GM21529 (cell line): Measurements from ENCODE around the gene TGFBR3L.
"Not testable (repeated sequence)": the region's sequence is repeated elsewhere in the genome, so short reads cannot be mapped to it uniquely, and the experiment has no call there.

ENCODE experiments used
- ATAC-seq: cut with Tn5 transposase; IDR thresholded peaks from one replicate; pipeline ENCODE4 v1.9.1; 2021; ENCODE audit not compliant: unreplicated experiment

The TGFBR3L gene

DNA sequence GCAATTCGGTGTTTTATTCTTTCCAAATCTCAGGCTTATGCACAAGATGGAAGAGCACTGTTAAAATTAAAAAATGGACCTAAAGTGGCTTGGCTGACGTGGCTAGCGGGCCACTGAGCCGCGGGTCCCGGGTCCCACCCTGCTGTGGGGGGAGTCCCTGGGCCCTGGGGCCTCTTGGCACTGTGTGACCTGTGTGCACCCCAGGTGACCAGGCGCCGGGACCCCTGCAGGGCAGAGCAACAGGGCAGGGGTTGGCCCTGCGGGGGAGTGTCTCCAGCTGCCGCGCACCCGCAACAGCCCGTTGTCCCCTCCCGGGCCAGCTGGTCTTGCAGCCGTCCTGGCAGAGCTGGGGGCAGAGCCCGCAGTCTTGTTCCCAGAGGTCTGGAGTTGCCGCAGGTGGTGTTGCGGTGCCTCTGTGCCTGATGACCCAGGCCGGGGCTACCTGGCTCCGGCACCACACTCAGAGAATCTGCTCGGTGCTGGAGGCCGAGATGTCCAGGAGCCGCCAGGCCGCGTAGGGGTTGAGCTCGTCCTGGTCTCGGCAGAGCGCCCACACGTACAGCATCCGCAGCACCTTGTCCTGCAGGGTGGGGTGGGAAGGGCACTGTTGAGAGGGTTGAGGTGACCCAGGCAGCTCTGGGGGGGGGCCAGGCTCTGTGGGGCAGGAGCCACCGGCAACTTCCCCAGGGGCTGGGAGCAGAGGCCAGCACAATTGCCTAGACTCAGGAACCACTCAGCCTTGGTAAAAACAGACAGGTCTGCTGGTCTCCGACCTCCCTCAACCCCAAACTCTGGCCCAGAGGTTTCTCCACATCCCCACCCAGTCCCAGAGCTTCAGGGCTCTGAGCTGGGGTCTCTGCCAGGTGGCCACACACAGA lies 12.3 kb downstream of the TGFBR3L start:
- ATAC-seq, result no peak

DNA sequence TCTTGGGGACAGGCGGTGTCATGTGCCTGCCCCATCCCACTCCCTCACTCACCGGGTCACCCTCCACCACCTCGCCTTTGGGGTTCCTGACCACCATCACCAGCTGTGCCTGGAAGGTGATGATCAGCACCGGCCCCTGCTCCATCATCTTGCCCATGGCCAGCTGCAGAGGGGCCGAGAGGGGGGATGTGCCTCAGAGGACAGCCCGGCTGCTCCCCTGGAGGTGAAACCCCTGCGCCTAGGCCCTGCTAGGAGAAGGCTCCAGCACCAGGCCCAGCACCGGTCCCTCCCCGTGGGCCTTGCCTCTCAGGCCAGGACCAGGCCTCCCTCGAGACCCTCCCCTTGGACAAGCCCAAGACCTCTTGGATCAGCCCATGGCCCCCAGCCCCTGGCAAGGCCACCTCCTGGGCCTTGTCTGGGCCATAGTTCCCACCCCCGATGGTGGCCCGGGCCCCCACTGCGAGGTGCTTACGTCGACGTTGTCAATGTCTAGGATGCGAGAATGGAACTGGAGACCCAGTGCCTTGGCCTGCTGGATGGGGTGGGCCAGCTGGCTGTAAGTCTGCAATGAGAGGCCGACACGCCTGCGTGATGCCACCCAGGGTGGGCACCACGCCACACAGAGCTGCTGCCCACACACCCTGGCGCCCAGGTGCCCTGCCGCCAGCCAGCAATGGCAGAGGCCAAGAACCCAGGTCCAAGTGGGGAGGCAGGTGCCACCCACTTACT lies 13.1 kb downstream of the TGFBR3L start:
- ATAC-seq, result no peak

DNA sequence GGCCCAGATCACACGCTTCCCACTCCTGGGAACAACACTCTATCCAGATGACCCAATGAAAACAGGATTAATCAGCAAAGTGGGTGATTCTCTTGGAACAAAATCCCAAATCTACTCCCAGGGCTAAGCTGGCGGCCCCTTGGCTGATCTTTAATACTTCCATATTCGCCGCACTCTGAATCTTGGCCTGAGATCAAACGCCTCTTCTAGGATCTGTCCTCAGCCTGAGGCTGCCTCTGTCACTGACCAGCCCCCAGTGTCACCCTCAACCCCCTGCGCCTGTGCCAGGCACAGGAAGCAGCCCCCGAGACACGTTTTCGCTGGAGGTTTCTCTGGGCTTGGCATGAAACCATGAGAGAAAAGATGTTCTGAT lies 13.7 kb downstream of the TGFBR3L start:
- no peak for ATAC-seq

DNA sequence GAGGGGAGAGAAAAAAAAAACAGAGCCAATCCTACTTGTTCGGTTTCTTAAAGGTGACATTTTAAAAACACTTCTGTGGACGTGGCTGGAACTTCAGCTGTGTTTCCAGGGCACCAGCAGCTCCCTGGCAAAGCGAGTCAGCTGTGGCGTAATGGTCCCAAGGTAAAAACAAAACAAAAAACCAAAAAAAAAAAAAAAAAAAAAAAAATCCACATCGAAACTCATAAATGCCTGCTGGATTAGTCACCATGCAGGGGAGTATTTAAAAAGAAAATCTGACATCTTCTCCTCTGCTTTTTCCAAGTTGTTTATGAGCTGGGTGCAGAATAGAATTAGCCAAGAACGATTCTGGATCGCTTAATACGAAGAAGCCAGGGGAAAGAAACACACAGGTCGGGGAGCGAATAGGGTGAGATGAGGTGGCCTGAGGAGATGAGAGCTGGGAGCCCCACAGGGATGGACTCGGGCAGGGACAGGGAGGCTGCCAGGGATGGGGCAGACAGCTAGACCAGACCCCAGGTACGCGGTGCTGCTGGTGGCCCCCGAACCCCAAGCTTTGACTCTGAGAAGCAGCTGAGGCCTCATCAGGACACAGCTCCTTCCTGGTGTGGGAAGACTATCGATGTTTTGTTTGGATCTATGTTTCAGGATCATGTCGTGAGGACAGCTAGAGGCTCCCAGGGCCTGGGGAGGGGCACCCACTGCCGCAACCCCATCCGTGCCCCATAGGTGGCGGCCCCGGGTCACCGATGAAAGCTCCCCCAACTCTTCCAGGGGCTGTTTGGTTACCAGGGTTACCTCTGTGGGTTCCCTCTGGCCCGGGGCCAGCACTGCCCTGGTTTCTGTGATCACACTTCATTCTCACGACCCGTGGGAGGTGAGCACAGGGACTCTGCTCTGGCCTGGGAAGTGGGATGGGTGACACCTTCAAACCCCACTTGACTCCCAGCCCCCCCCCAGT lies 14.4 kb downstream of the TGFBR3L start:
- ATAC-seq, result no peak

DNA sequence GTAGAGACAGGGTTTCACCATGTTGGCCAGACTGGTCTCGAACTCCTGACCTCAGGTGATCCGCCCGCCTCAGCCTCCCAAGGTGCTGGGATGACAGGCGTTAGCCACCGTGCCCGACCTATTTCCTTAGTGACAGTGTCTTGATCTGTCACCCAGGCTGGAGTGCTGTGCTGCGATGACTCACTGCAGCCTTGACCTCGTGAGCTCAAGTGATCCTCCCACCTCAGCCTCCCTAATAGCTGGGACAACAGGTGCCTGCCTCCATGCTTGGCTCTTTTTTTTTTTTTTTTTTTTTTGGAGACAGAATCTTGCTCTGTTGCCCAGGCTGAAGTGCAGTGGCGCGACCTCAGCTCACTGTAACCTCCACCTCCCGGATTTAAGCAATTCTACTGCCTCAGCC lies 15.4 kb downstream of the TGFBR3L start:
- ATAC-seq, result not testable (repeated sequence)

DNA sequence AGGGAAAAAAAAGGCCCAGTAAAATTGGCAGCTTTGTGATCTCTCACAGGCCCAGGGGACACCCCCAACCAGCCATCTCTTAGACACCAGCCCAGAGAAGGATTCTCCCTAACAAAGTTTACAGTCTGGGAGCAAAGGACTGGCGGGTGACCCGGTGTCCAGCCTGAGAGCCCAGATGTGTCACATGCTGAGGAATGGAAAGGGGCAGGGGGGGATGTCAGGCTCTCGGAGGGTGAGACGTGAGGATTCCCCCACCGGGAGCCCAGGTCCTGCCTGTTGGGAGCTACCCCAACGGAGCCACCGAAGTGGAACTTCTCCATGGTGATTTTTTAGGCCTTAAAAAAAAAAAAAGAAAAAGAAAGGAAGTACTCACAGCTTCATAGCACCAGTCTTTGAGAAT lies 16.1 kb downstream of the TGFBR3L start:
- ATAC-seq, result no peak

DNA sequence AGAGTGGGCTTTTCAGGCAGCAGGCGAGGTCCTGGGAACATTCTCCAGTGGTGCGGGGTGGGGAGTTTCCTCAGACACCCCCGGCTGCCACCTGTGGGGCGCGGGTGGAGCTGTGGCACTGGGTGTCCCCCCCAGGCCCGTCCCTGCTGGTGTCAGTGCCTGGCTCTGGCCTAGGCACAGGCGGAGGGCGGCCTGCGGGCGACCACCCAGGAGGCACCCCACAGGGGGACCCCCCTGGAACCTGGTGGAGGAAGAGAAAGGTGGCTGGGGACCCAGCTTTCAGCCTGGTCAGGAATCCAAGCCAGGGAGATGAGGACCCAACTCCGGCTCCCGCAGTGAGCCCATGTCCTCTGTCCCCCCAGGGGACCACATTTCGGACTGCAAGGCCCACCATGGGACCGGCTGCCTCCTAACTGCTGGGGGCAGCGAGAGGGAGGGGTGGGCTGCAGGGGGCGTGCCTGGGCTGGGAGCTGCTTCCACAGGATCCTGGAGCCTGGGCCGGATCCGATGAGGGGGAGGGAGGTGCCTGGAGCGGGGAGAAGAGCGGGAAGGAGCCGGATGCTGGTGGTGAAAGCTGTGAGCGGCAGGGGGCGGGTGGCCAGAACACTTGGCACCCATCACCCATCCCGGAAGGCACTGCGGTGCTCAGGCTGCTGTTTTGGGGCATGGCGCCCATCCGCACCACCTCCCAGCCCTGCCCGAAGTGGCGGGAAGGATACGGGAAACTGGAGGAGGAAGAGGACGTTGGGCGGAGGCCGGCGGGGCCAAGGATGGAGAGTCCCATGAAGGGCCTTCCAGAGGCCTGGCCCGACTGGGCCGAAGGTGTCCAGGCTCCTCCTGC lies 16.8 kb downstream of the TGFBR3L start:
- ATAC-seq, result no peak

DNA sequence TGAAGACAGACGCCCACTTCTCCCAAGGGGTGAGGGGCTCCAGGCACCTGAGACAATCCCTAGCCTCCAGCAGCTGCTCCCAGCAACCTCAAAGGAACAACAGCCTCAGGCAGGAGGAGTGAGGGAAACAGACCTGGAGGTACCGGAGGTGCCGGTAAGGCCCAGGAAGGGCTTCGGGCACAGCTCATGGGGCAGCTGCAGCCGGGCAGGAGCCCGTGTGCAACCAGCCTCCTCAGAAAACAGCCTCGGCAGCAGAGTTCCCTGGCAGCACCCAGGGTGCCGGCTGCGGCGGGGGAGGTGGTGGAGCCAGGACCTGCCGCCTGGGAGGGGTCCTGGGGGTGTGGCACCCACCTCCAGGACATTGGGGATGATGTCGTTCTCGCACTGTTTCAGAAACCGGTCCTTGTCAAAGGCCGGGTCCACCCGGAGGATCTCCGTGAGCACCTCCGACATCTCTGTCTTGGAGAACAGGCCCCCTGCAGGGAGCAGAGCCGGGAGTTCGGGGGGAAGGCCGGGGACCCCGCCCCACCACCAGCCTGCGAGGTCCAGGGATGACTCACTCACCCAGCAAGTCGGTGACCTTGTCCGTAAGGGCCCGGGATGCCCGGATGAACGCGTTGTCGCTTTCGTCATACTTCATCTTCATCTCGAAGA lies 17.8 kb downstream of the TGFBR3L start:
- ATAC-seq, result no peak

DNA sequence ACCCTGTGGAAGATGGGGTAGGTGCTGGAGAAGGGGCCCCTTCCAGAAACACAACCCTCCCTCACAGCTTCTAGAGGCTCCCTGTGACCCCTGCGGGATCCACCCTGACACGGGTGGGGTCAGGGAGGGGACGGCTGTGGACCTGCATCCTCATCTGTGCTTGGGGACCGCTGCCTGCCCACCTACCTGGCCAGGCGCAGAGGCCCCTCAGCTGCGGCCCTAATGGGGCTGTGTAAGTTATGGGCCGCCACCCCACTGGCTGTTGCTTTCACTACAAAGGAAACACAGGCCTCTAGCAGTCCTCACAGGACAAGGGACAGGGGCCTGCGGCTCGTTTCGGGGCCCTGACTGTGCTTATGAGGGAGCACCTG lies 18.3 kb downstream of the TGFBR3L start:
- no peak for ATAC-seq

DNA sequence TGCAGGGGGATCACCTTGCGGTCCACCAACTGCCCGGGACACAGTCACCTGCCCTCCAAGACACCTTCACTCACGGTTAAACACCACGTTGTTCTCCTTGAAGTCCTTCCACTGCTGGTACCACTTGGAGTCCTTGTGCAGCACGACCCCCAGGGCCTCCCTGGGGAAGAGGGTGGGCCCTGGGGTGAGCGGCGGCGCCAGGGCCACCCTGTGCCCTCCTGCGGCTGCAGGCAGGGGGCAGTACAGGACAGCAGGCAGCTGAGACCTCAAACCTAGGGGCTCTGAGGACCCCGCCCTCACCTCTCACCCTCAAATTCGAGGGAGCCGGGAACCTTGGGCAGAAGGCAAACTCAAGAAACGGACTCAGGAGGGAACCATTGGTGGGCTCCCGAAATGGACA lies 18.8 kb downstream of the TGFBR3L start:
- no peak for ATAC-seq

DNA sequence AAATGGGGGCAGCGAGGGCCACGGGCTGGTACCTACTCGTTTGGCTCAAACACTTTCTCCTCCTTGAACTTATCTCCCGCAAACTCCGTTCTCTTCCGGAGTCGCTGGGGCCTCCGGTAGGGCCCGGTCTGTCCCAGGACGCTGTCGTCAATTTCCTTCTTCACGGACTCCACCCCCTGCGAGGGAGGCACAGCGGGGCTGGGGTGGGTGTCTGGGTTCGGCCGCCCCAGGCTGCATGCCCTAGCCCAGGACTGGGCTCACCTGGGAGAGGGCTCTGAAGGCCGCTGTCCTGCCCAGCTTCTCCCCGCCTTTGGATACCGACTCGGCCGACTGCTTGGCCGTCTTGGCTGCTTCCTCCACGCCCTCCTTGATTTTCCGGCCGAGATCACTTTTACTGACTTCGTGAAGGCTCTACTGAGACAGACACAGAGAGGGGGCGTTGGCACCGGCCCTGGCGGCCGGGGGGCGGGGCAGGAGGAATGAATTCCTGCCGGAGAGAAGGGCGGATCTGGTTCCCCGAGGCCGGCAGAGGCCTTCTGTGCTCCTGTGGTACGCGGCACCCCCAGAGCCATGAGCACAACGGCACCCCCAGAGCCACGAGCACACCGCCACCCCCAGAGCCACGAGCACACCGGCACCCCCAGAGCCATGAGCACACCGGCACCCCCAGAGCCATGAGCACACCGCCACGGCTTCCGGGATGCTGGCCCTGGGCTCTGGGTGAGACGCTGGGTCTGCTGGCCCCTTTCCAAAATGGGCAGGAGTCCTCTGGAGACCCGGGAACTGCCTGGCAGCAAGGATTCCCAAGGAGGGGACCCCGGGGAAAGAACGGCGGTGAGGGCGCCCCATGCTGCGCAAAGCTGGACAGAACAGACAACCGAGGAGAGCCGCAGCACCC lies 19.4 kb downstream of the TGFBR3L start:
- no peak for ATAC-seq

DNA sequence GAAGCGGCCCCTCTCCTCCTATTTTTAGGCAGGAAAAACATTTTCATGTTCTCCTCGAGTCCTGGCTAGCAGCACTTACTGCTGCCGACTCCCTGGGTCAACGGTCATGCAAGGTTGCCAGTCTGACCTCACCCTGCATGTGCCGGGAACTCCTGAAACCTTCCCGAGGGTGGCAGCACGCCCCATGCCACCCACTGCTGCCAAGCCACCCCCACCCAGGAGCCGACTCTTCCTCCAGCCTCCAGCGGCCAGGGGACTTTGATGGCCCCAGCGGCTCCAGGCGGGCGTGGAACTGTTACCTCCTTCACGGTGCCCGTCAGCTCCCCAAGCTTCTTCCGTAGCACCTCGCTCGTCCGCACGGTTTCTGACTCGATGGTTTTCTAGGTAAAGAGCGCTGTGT lies 20.1 kb downstream of the TGFBR3L start:
- ATAC-seq, result no peak

DNA sequence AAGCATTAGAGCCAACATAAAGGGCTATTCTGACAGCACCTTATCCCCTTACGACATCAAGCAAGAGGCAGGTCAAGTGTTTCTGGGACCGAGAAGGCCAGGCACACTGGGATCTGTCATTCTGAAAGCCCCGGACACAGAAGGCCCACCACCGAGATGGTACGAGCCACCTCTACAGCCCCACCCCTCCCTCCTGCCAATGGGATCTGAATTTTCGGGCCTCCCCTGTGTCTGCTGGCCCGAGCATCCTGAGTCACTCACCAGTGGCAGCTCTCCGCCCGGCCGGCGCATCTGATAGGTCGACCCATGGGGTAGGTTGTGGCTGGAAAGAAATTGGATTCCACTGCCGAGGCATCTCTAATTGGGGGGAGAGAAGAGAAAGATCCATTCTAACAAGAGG lies 26.2 kb downstream of the TGFBR3L start:
- no peak for ATAC-seq

DNA sequence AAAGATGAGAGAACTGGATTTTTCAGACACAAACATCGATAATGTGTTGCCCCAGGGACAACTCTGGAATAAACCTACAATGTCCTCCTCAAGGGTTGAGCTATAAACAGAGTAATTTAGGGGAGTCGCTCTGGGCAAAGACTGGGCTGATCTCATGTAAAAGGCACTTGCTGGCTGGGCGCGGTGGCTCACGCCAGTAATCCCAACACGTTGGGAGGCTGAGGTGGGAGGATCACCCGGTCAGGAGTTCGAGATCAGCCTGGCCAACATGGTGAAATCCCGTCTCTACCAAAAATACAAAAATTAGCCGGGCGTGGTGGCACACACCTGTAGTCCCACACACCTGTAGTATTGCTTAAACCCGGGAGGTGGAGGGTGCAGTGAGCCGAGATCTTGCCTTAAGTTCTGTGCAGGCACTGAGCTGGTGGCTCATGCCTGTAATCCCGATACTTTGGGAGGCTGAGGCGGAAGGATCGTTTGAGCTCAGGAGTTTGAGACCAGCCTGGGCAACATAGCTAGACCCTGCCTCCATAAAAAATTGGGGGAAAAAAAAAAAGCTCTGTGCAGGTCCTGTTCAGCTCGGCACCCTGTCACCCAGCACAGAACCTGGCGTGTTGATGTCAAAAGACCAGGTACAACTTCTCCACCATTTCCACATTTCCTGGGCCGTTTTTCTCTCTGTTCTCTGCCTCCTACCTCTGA lies 27.4 kb downstream of the TGFBR3L start:
- ATAC-seq, result no peak

DNA sequence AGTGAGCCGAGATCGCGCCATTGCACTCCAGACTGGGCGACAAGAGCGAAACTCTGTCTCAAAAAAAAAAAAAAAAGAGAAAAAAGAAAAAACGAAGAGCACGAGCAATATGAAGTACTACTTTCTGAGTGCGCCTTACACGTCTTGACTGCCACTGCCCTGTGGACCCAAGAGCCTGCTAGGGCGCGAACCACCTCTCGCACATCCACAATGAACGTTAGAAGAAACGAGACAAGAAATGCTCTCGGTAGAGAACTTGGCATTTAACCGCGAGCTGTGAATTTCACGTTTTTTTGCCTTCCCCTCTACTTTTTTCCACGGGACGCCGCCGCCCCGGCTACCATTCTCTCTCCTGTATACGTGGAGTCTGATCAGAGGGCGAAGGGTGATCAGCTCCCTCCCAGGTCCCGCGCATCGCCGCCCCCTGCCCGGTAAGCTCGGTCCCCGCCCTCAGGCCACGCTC lies 28.4 kb downstream of the TGFBR3L start:
- peak; percentile 2 for ATAC-seq

DNA sequence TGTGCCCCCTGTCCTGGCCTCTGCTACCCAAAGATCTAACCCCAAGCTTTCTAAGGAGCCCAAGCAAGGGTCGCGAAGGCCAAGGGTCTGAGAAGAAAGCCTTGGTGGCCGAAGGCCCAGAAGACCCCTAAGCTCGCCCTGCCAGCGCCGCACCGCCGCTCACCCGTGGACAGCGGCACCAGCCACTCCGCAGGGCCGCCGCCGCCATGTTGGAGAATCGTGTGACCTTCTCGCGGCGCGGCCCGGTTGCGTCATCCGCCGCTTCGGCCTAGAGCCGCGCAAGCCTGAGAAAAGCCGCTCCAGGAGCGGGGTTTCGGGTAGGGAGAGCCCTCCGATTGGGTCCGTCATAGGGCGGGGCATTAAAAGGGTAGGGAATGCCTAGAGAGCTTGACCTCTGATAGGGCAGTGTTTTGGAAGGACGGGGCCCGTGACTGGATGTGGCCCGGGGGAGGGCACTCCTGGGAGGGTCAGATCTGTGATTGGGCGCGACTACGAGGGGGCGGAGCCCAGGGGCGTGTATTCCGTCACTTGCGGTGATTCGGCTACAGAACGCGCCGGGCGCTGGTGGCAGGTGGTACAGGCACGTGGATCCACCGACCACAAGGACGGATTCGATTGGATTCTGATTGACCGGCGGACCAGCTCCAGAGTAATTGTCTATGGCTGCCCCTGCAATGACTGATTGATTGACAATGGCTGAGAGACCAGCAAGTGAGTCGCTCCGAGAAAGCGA lies 29.0 kb downstream of the TGFBR3L start, which contains the start of gene TIMM44:
Gene TIMM44, minus strand, starts transcription at position 223 of the 733 bp plus-strand sequence. Its CDS starts 15 bp downstream, at position 208.
- peak; percentile 94 for ATAC-seq

DNA sequence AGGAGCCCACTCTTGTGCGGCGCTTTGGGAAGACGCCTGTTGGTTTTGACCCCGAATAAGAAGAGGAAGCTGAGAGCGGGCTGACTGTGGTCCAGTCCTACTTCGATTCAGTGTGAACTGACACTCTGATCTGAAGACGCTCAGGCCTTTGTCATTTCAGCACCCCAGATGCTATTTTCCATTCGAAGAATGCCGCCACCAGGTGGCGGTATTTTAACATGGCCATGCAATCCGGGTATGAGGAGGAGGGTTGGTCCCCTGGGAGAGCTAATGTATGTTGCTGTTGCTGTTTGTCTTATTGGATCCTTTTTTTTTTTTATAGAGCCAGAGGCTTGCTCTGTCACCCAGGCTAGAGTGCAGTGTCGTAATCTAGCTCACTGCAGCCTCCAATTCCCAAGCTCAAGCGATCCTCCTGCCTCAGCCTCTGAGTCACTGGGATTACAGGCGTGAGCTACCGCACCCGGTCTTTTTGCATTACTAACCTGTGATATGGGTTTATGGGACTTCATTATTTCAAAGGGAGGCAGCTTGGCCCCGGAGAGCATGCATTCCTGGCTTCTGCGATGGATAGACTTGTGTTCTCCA lies 29.6 kb downstream of the TGFBR3L start:
- ATAC-seq, result peak; percentile 32
